Choroid plexus epithelial cell (primary cell): Measurements from ENCODE around the gene MRPL40.
A peak's percentile ranks its signal among the peaks of the same experiment; 100 is the strongest.
"Not testable (repeated sequence)": the region's sequence is repeated elsewhere in the genome, so short reads cannot be mapped to it uniquely, and the experiment has no call there.

ENCODE experiments used
- DNase-seq: peaks from one replicate; pipeline ENCODE4 v3.0.0-alpha.2; 2010; ENCODE audit warnings: low read depth
- H3K4me3 ChIP-seq: 2 replicates; pipeline ENCODE4 v1.5.1; 2011; ENCODE audit warnings: low read depth, mild to moderate bottlenecking, control low read depth, low read length, moderate library complexity
- TF ChIP-seq, protein P1 (sequence below): conservative IDR thresholded peaks from 2 replicates; pipeline ENCODE4 v1.5.1; 2011; ENCODE audit warnings: low read depth, mild to moderate bottlenecking, control low read depth, inconsistent platforms, low read length, moderate library complexity

Gene MRPL40

GRCh38 chr22:19429950-19430889, 2.1 kb upstream of the MRPL40 start:
- DNase-seq = peak; percentile 84
- TF ChIP-seq, protein P1, sequence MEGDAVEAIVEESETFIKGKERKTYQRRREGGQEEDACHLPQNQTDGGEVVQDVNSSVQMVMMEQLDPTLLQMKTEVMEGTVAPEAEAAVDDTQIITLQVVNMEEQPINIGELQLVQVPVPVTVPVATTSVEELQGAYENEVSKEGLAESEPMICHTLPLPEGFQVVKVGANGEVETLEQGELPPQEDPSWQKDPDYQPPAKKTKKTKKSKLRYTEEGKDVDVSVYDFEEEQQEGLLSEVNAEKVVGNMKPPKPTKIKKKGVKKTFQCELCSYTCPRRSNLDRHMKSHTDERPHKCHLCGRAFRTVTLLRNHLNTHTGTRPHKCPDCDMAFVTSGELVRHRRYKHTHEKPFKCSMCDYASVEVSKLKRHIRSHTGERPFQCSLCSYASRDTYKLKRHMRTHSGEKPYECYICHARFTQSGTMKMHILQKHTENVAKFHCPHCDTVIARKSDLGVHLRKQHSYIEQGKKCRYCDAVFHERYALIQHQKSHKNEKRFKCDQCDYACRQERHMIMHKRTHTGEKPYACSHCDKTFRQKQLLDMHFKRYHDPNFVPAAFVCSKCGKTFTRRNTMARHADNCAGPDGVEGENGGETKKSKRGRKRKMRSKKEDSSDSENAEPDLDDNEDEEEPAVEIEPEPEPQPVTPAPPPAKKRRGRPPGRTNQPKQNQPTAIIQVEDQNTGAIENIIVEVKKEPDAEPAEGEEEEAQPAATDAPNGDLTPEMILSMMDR = no peak
- H3K4me3 ChIP-seq = peak overlapping the region; percentile 83

- peak overlapping the region; percentile 83 for H3K4me3 ChIP-seq
- DNase-seq = peak; percentile 41
- TF ChIP-seq, protein P1 = peak; percentile 41
Measured at GRCh38 chr22:19430890-19431541, 1.3 kb upstream of the MRPL40 start.

GRCh38 chr22:19431649-19432132, 654 bp upstream of the MRPL40 start, which contains the start of gene HIRA:
HIRA (minus strand) TSS chr22:19431733; CDS start chr22:19431476, 257 bp downstream.
- peak; percentile 83 for DNase-seq
- peak within 1 kb of the TSS; percentile 83 for H3K4me3 ChIP-seq
- TF ChIP-seq, protein P1 = no peak

DNA sequence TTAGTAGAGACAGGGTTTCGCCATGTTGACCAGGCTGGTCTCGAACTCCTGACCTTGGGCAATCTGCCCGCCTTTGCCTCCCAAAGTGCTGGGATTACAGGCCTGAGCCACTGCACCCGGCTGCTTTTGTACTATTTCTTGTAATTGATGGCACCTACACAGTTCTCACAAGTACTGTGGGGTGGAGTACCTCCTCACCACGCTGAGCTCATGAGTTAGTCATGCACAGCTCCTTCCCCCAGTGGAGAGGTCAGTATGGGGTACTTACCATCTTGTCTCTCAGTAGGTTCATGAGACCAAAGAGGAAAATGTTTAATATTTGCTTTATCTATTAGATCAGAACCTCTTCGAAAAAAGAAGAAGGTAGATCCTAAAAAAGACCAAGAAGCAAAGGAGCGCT, 2.1 kb downstream of the MRPL40 start:
- H3K4me3 ChIP-seq = no peak overlapping the region
- DNase-seq = no peak
- TF ChIP-seq, protein P1 = no peak

DNA sequence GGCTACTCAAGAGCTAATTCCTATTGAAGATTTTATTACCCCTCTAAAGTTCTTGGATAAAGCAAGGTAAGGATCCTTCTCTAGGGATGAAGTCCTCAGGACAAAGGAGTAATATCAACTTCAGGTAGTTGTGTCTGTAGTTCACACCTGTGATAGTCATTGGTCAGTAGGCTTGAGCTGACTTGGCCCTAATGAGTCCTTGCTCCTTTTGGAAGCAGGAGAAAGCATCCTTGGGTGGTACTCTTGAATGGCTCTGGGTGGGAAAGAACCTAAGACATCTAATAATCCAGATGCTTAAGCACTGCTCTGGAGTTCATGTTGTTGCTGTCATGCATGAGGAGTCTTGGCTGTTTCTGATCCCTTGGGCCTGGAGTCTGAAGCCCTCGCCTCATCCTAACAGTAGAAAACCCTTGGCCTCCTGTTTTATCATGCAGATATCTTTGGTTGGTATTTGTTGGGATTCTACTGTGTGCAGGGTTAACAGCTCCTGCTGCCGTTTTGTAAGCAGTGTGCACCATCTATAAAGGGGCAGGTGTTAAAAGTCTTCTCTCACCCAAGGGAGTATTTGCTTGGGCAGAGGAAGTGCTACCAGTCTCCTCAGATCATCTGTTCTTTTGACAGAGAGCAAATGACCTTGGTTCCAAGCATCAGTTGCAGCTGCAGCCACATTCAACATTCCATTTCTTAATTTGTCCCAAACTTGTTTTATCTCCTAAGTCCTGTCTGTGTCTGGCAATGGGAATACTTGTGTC, 2.7 kb downstream of the MRPL40 start:
- TF ChIP-seq, protein P1 = no peak
- H3K4me3 ChIP-seq = no peak overlapping the region
- no peak for DNase-seq

DNA sequence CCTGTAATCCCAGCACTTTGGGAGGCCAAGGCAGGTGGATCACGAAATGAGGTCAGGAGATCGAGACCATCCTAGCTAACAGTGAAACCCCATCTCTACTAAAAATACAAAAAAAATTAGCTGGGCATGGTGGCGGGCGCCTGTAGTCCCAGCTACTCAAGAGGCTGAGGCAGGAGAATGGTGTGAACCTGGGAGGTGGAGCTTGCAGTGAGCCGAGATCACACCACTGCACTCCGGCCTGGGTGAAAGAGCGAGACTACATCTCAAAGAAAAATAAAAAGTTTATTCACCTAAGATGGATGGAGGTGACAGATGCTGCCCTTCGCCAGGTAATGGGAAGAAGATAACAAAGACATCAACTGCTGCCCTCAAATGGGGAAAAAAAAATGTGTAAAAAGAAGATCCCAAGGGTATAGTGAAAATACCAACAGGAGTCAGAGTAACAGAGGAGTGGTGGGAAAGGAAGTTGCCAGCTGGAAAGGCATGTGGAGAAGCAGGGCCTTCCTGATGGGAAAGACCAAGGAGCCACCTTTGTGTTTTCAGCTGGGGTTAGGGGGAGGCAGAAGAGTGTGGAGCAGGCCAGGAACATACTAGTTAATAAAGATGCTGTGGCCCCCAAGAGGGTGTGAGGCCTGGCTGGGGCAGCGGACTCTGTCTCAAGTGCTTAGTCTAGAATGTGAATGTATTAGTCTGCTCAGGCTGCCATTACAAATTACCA, 4.3 kb downstream of the MRPL40 start:
- not testable (repeated sequence) for H3K4me3 ChIP-seq, DNase-seq
